Uterus (tissue), 2 donors: ENCODE measurements around the gene DKK1.

Experiments
- CTCF ChIP-seq, 4 experiments: fragments of 200-600 bp in 2 of 4; fragments of 450-650 bp in 2 of 4; sonication (generic) in 2 of 4; IDR thresholded peaks; one replicate each; pipeline ENCODE4 v1.5.1; 2016 to 2019; ENCODE audit warnings: antibody characterized with exemption in 4 of 4, mild to moderate bottlenecking in 2 of 4, moderate library complexity in 1 of 4
- POLR2A ChIP-seq, 2 donors: fragments of 450-650 bp; IDR thresholded peaks; one replicate each; pipeline ENCODE4 v1.6.1; 2016; ENCODE audit warnings: antibody characterized with exemption in 2 of 2, mild to moderate bottlenecking in 1 of 2, moderate library complexity in 1 of 2

- TF ChIP-seq POLR2A (IDR thresholded peaks at IDR 0.05) (no peak), CTCF (IDR thresholded peaks at IDR 0.05) (no peak)
These were observed 37.9 kb upstream of the DKK1 start for GRCh38 chr10:52276163-52276562.
